GM19238 (cell line): Measurements from ENCODE around the gene SH3GL3.

Experiments
- DNase-seq: peaks from one replicate; pipeline ENCODE4 v3.0.0; 2011; ENCODE audit warnings: low spot score; ENCODE audit not compliant: insufficient read length

SH3GL3 gene

DNA sequence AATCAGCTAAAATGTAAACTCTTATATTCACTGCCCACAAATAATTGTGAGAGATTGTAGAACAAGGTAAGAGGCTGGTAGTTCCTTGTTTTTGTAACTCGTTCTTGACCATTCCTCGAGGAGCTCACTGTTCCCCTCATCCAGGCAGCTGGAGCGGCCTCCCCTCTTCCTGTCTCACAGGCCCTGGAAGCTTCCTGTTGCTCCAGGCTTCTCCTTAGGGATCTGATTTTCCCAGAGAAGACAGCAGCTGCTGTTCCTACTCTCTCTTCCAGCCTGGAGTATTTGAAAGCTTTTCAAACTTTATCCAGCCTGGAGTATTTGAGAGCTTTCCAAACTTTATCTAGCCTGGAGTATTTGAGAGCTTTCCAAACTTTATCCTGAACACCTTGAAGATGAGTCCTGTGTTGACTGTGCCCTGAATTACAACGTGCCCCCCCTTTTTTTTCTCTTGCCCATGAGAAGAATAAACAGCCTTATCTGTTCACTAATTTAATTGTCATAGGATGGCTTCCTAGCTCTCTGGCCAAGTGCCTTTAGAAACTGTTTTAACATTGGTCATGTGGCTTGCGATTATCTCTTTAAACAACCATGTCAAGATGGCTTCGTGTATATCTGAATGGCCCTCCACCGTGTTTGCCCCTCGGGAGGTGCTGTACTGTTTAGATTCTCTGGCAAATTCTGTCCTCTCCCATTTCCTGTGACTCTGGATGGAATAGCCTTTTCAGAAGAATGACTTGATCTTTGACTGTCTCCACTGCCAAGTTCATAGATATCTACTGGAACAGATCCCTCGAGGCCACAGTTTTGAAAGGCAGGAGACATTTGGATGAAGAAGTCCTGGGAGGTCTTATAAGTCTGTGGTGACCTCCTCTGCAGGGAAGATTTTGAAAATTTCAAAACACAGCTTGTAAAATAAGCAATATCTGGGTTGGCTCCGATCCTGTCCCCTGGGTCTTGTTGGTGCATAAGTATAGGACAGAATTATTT, 211.6 kb downstream of the SH3GL3 start:
- no peak for DNase-seq

DNA sequence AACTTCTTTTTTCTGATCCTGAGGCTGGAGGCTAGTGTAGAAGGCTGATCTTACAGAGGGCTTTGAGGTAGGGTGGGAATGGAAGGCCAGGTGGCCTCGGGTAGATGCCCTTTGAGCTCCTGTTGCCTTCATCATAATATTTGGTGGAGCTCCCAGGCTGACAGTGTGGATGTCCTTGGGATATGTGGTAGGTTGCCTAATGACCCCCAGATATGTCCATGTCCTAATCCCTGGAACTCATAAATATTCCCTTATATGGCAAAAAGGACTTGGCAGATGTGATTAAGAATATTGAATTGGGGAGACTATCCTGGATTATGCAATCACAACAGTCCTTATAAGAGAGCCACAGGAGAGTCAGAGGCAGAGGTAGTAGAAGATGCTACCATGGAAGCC, 212.3 kb downstream of the SH3GL3 start:
- no peak for DNase-seq

DNA sequence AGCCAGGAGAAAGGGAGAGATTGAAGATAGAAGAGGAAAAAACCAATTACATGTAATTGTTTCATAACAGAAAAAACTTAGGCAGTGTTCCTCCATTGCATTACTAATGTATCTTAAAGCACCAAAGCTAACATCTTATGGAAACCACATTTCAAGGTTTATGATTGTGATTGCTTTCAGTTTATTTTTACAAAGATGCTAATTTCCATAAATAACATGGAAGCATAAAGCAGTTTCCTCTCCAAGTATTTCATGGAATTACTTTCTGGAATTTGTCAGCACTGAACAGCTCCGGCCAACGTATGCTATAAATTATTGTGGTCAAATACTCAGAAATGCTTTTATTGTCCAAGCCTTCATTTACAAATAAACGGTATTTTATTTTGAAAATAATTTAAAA, 218.3 kb downstream of the SH3GL3 start:
- no peak for DNase-seq
